Glomerular visceral epithelial cell (primary cell): ENCODE measurements around the gene IFITM10.
A peak's percentile ranks its signal among the peaks of the same experiment; 100 is the strongest.

Experiments
- DNase-seq: peaks from one replicate; pipeline ENCODE4 v3.0.0-alpha.2; 2016; ENCODE audit errors: extremely low spot score

Gene IFITM10

GRCh38 chr11:1763796-1764661 lies 13.6 kb upstream of the IFITM10 start, which contains the start of gene CTSD:
TSS of gene CTSD (minus strand) at chr11:1763927. CDS start at chr11:1763859, 68 bp downstream.
- peak; percentile 82 for DNase-seq

- no peak for DNase-seq
These were observed 13.0 kb upstream of the IFITM10 start for GRCh38 chr11:1763336-1763795.

- DNase-seq: peak; percentile 70
These were observed 12.3 kb upstream of the IFITM10 start for GRCh38 chr11:1762537-1763302.

GRCh38 chr11:1761857-1762536 lies 11.6 kb upstream of the IFITM10 start:
- DNase-seq: no peak

- no peak for DNase-seq
These were observed 10.9 kb upstream of the IFITM10 start for GRCh38 chr11:1761110-1761856.

GRCh38 chr11:1760351-1761109 lies 10.1 kb upstream of the IFITM10 start:
- peak; percentile 63 for DNase-seq

GRCh38 chr11:1759851-1760220 lies 9.4 kb upstream of the IFITM10 start:
- DNase-seq: no peak

GRCh38 chr11:1759151-1759850 lies 8.9 kb upstream of the IFITM10 start:
- DNase-seq: no peak

- no peak for DNase-seq
These were observed 8.3 kb upstream of the IFITM10 start for GRCh38 chr11:1758611-1759150.

GRCh38 chr11:1757861-1758610 lies 7.6 kb upstream of the IFITM10 start:
- DNase-seq: no peak

- DNase-seq: no peak
These were observed 6.7 kb upstream of the IFITM10 start for GRCh38 chr11:1756791-1757771.

GRCh38 chr11:1755692-1756561 lies 5.5 kb upstream of the IFITM10 start:
- no peak for DNase-seq

GRCh38 chr11:1755344-1755691 lies 4.9 kb upstream of the IFITM10 start:
- no peak for DNase-seq

GRCh38 chr11:1754376-1755150 lies 4.2 kb upstream of the IFITM10 start:
- no peak for DNase-seq

GRCh38 chr11:1753929-1754305 lies 3.5 kb upstream of the IFITM10 start:
- DNase-seq: no peak

GRCh38 chr11:1753229-1753928 lies 3.0 kb upstream of the IFITM10 start:
- no peak for DNase-seq
